Measurements from ENCODE around the gene DTX1. TPM values are rescaled to one million over a fixed set of nuclear protein-coding genes. Genes with fewer than 3 reads are reported as not detected.

The DTX1 gene
- total and polyA plus RNA-seq, 2 of the 8 experiments (the other 6 are each of a cell fraction or from before 2014, with no cell fraction given), result 4.7 to 6.9 TPM

DNA sequence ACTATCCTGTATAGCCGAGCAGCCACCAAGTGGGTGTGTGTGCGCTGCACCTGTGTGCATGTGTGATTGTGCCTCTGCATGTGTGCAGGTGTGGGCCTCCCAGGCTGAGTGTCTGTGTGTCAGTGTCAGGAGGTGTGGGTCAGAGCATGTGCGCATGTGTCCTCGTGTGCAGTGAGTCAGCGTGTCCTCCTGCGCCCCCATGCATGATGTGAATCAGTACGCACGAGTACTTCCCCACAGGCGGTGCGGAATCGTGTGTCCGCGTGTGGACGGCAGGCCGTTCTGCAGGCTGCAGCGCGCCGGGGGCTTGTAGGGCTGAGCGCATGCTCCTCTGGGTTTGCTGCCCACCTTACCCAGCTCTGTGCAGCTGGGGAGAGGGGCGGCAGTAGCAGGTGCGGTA, 34.2 kb downstream of the DTX1 start:
- H2BK5ac ChIP-seq (ENCODE audit: low read depth, low read length), result no peak overlapping the region
- peak overlapping the region; percentile 75; the same call in 1 of the 2 replicates for H2BK12ac ChIP-seq (ENCODE audit: low read depth, low read length)
- H3K23ac ChIP-seq (ENCODE audit: insufficient read length), result no peak overlapping the region
- no peaks in the 10 kb centered on the region for H3K79me1 ChIP-seq (ENCODE audit: low read depth, low read length)
- H3K27ac ChIP-seq (ENCODE audit: low read depth, low read length), result no peak overlapping the region
- no peak overlapping the region for H3K14ac ChIP-seq (ENCODE audit: insufficient read length)
- H3K4me1 ChIP-seq (replicated peaks in 1 of 4; ENCODE audit: control insufficient read depth in 3 of 4, insufficient read depth in 4 of 4, low read length in 3 of 4), result peaks cover 0 to 13% (median 9%) of the 10 kb centered on the region in 4 experiments; a peak in 5 of 7 replicates
- no peak for FAIRE-seq
- H3K27me3 ChIP-seq (replicated peaks in 1 of 4; ENCODE audit: control insufficient read depth in 3 of 4, extremely low read depth in 1 of 4, insufficient read depth in 3 of 4, low read length in 3 of 4), result no peaks in the 10 kb centered on the region
- H2BK20ac ChIP-seq (ENCODE audit: low read length), result no peak overlapping the region
- H3K4ac ChIP-seq (replicated peaks; ENCODE audit: insufficient read length, low read depth, low read length), result no peak overlapping the region
- H2AK5ac ChIP-seq (ENCODE audit: low read depth, low read length), result no peak overlapping the region
- no peak overlapping the region for H3K9ac ChIP-seq (replicated peaks in 1 of 4; ENCODE audit: extremely low read depth in 1 of 4, low read depth in 3 of 4, low read length in 3 of 4)
- H3K36me3 ChIP-seq (ENCODE audit: control insufficient read depth in 2 of 4, insufficient read depth in 4 of 4, low read length in 3 of 4), result no peaks in the 10 kb centered on the region
- ChIA-PET POLR2A (ENCODE audit: partially characterized antibody) (interaction anchor here (1.2 to 1.6 kb wide), 2 partner anchors 9 to 11 kb away, joined by 3 to 4 read pairs; no protein-coding TSS in a partner anchor), CTCF (ENCODE audit: partially characterized antibody) (interaction anchor here (1.0 to 8.8 kb wide), 10 partner anchors 8 to 100 kb away, joined by 3 to 139 read pairs (median 8); no protein-coding TSS in a partner anchor)
- H3K4me2 ChIP-seq (ENCODE audit: insufficient read depth in 1 of 2, low read depth in 2 of 2, low read length in 2 of 2), result no peak overlapping the region
- H2AFZ ChIP-seq (ENCODE audit: low read length), result no peak overlapping the region
- no peak for DNase-seq (ENCODE audit: low read depth in 1 of 2, low spot score in 2 of 2)
- H3K79me2 ChIP-seq (ENCODE audit: control insufficient read depth in 1 of 2, insufficient read depth in 2 of 2, low read length in 2 of 2), result no peaks in the 10 kb centered on the region
- no peaks in the 10 kb centered on the region for H3K9me3 ChIP-seq (ENCODE audit: insufficient read depth in 2 of 2, low read depth in 1 of 2, low read length in 1 of 2)
- H3K56ac ChIP-seq (replicated peaks; ENCODE audit: insufficient read length, low read depth, low read length), result no peak overlapping the region
- H3K23me2 ChIP-seq (ENCODE audit: low read depth, low read length), result peaks cover 3% of the 10 kb centered on the region; the same call in 1 of the 2 replicates
- H4K20me1 ChIP-seq (replicated peaks in 1 of 2; ENCODE audit: control insufficient read depth in 1 of 2, insufficient read depth in 2 of 2, low read length in 2 of 2), result peaks cover 0 to 2% of the 10 kb centered on the region in 2 experiments
- H3K4me3 ChIP-seq (ENCODE audit: extremely low read depth in 1 of 4, insufficient read depth in 2 of 4, low read depth in 3 of 4, low read length in 4 of 4), result no peak overlapping the region
- H4K91ac ChIP-seq (replicated peaks; ENCODE audit: insufficient read length, low read length), result peak overlapping the region; percentile 55
- 77% methylated on average over 21 of the region's 21 CpGs; no CpG with 5 or more reads in 1 of the 2 experiments for WGBS, 2 experiments (ENCODE audit: extremely low coverage in 1 of 2, insufficient coverage in 1 of 2, insufficient read length in 1 of 2, insufficient replicate concordance in 2 of 2, low coverage in 1 of 2, low lambda C conversion rate in 2 of 2, missing lambda C conversion rate in 1 of 2)
- no peak overlapping the region for H2BK120ac ChIP-seq (replicated peaks; ENCODE audit: low read depth, low read length)
- no peak overlapping the region for H4K8ac ChIP-seq (ENCODE audit: extremely low read depth, insufficient read depth, low read length)
- no peak overlapping the region for H4K5ac ChIP-seq (ENCODE audit: insufficient read length, low read depth, low read length)
- H3K18ac ChIP-seq (ENCODE audit: extremely low read depth, low read length), result no peak overlapping the region
- H2BK15ac ChIP-seq (ENCODE audit: low read length), result peak overlapping the region; percentile 75; the same call in 1 of the 2 replicates
- no peak for TF ChIP-seq POLR2AphosphoS5 (IDR thresholded peaks at IDR 0.05; ENCODE audit: low read depth, low read length)
- TF ChIP-seq SIX5 (IDR thresholded peaks at IDR 0.05; ENCODE audit: low read depth, low read length), result no peak
- TF ChIP-seq BRCA1 (IDR thresholded peaks at IDR 0.05; ENCODE audit: low read depth, low read length), result no peak
- no peak for TF ChIP-seq TBP (IDR thresholded peaks at IDR 0.05; ENCODE audit: low read depth, low read length)
